GM21576 (cell line): Measurements from ENCODE around the gene FRYL.

Experiments used
- ATAC-seq: cut with Tn5 transposase; IDR thresholded peaks from one replicate; pipeline ENCODE4 v1.9.1; 2021; ENCODE audit warnings: mild to moderate bottlenecking, moderate library complexity; ENCODE audit not compliant: unreplicated experiment

FRYL gene

DNA sequence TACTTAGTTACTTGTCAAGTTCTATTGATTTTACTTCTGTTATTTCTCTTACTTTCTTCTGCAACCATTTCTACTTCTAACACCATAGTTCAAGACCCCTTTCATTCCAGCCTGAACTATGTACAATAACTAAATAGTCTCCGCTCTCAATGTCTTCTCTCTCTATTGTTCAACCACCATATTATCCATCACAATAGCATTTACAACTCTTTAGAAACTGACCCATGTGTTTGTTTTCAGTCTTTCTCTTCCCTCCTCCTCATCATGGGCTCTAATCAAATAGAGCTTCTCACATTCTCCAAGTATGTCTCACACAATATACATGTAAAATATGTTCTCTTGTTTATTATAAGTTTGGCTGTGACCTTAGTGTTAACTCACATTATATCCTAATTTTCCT lies 146.4 kb downstream of the FRYL start:
- ATAC-seq, result no peak

GRCh38 chr4:48629458-48629857 lies 150.6 kb downstream of the FRYL start:
- no peak for ATAC-seq

DNA sequence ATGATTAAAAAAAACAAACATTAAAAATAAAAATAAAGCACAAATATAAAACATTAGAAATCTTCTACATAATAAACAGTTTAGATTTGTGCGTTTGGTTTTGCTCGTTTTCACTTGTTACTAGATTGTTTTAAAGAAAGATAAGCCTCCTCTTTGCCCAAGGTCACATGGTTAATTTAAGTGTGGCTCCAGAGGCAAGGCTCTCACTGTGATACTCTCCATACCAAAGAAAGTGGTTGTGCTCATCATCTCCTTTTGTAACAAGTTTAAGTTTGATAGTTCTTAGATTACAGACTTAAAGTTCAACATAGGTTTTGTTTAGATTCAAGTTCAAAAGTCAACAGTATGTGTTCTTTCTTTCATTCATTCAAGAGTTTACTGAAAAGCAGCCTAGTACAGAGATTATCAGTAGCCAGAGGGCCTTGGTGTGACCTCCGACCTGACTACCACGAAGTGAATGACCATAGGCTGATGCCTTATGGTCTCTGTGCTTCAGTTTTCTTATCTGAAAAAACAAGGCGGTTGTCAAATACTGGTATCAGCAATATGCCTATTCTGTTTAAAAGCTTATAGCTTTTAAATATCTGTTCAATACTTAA lies 156.8 kb downstream of the FRYL start:
- ATAC-seq, result no peak

DNA sequence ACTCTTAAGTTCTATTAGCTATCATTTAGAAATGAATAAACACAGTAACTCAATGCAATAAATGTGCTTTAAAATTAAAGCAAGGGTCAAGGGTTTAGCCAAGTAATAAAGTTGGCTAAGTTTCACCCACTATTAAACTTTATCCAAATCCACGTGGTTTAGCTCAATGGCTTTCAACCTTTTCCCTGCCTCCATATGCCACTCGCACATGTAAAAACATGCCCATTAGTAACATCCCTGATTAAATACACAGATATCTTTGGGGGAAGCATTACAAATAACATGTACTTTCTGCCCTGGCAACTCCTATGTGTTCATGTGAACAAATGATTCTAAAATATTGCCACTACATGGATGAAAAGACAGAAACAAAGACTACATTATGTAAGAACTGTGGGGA lies 159.2 kb downstream of the FRYL start:
- ATAC-seq, result no peak

DNA sequence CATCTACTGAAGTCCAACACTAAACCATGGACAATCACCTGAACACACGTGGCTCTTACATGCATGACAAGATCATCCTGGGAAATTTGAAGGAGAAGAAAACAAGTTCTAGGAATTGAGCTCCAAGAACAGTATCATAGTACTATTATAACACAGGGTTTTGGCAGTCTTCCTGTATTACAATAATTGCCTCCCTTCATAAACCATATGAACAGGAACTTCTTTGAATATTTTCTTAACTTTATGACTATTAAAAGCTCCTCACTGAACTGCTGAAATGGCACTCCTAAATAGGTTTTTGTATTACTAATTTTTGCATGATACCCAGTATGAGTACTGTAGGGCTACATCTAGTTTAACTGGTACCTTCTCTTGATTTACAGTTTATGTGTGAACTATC lies 160.0 kb downstream of the FRYL start:
- ATAC-seq, result no peak

DNA sequence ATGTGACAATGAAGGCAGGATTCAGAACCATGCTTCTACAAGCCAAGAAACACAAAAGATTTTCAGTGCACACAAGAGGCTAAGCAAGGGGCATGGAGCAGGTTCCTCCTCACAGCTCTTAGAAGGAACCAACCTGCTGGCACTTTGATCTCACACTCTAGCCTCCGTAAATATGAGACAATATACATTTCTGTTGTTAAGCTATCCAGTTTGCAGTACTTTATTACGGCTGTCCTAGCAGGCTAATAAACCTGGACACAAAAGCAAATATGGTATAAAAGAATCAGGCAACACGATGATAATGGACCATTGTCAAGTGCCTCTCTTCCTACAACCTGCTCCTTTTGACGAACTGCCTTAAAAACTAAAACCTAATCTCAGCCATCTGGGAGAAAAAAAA lies 175.6 kb downstream of the FRYL start:
- no peak for ATAC-seq

DNA sequence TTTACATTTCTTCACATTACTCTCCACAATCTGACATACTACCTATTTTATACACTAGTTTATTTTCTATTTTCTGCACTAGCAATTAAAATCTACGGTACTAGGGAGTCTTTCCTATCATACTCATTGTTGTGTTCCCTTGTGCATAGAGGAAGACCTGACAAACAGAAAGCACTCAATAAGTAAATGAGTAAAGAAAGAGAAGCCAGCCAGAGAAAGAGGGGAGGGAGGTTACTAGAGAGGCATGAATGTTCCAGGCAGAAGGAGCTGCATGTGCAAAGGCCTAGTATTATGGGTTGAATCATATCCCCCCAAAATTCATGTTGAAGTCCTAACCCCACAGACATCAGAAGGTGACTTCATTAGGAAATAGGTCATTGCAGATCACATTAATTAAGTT lies 176.0 kb downstream of the FRYL start:
- no peak for ATAC-seq

DNA sequence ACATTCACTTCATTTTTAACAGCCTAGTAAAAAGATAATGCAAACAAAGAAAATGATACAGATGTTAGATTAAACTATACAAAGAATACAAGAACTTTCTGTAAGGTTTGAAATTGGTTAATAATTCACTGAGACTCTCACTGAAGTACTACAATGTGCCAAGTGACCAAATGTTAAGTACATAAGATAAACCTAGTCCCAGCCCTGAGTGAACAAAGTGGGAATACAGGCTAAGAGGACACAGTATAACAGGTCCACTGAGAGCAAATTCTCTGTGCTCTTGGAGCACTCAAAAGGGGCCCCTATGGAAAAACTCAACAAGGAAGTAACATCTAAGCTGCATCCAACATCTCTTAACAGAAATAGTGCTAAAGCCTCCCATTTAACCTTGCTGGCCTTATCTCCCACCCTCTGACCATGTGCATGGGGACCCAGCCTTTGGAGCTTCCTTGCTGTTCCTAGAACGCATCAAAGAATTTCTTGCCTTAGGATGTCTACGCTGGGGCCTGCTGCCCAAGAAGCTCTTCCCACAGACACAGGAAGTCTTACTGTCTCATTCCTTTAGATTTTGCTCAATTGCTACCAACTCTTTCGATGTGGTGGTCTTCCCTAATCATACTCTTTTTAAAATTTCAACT lies 176.6 kb downstream of the FRYL start:
- no peak for ATAC-seq

DNA sequence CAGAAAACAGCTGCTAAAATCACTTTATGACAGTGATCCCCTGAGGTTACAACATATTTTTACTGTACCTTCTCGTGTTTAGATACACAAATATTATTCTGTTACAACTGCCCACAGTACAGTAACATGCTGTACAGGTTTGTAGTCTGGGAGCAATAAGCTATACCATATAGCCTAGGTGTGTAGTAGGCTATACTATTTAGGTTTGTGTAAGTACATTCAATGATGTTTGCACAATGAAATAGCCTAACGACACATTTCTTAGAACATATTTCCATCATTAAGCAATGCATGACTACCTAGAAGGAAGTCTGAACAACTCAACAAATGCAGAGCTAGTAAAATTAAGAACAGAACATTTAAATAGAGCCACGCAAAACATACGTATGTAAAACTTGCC lies 177.3 kb downstream of the FRYL start:
- no peak for ATAC-seq

GRCh38 chr4:48602222-48602621 lies 177.9 kb downstream of the FRYL start:
- ATAC-seq, result no peak

DNA sequence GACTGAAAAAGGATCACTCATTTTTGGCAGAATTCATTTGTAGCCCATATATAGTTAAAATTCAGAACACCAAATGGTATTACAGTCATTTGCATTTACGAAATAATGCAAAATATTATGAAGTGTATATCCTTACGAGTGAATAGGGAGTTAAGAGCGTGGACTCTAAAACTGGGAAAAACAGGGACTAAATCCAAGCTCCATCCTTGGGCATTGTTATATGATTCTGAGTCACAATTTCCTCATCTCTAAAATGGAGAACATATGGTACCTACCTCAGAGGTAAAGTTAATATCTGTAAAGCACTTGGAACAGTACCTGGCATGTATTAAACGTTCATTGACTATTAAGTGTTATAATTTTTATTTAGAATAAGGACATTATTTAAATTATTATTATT lies 183.7 kb downstream of the FRYL start:
- ATAC-seq, result no peak

GRCh38 chr4:48594180-48594579 lies 185.9 kb downstream of the FRYL start:
- no peak for ATAC-seq

DNA sequence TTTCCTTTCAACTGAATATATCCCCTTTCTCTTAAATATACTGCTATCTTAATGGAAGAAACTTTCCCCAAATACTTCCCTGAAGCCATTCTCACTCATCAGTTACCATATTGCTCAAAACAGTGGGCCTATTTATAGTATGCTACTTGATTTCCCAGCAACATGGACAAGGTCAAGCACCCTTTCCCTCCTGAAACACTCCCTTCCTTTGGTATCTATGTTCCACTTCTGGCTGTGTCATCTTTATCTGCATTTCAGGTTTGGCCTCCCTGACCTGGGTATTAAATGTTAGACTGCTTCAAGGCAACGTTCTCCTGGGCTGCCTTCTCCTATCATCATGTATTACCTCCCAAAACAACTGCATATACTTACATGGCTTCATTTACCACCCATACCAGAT lies 188.7 kb downstream of the FRYL start:
- ATAC-seq, result no peak

DNA sequence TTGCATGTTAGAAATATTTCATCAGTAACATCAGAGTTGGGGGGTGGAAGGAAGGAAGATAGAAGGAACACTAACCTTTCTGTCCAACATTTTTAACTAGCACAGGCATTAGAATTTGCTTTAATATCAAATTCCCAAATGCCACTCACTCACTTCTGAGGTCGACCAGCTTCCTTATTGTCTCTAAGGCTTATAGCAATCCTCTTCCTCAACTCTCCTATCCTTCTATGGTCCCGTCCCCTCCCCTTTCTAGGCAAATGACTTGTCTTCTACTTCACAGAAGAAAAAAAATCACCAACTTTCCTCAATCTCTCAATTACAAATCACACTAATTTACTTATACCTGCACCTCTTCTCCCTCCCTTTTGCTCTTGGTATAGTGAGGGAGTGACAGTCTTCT lies 189.2 kb downstream of the FRYL start:
- no peak for ATAC-seq

DNA sequence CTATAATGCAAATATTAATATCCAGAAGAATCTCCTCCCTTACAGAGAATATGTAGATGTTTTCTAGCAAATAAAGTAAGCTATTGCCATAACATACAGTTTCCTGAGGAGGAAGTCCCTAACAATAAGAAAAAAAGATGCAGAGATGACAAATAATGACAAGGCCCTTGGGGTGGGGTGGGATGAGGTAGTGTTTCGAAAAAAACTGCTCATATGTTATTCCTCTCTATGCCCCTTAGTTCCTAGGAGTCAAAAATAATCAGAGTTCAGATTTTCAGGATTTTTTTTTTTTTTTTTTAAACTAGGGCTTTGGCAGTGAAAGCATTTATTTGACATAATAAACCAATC lies 191.0 kb downstream of the FRYL start:
- ATAC-seq, result no peak

GRCh38 chr4:48588230-48589097 lies 191.6 kb downstream of the FRYL start:
- no peak for ATAC-seq

DNA sequence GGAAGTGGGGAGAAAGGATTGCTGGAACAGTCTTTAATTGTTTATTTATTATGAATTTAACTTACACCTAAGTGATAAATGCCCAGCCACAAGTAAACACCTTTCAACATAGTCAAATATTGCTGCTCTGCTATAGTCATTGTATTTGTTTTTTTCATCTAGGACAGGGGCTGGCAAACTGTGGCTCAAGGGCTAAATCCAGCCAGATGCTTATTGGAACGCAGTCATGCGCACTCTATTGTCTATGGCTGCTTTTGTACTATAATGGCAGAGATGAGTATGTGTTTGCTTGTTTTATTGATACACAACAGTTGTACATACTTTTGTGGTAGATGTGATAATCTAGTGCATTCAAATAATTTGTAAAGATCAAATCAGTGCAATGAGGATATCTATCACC lies 194.7 kb downstream of the FRYL start:
- ATAC-seq, result no peak

GRCh38 chr4:48578132-48578968 lies 201.7 kb downstream of the FRYL start:
- peak; percentile 85 for ATAC-seq

DNA sequence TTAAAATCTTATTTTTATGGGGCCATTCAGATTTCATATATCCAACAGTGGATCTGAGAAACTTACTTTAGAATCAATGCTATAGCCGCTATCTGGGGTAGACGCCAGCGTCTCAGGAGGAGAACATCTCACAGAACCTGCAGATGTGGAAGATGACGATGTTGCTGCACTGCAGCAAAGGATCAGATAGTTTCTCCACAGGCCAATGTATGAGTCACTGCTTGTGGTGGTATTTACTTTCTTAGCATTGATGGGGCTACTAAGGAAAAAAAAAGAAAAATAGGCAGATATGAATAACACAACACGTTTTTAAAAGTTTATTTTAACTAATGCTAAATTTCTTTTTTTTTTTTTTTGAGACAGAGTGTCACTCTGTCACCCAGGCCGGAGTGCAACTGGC lies 204.1 kb downstream of the FRYL start:
- no peak for ATAC-seq

DNA sequence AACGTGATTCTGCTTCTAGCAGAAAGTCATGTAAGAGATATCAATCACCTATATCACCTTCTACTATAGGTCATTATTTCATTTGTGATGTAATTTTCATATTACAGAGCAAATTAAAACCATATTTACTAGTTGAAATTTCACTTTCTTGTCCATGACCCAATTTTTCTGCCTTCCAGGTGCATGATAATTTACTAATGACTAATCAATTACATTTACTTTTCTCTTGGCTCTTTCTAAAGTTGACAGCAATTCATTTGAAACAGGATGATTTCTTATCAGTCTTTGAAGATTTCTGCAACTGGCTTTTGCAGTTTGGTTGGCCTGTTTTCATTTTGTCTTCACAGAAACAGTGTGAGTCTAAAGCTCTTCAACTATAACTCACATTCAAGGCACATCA lies 208.6 kb downstream of the FRYL start:
- ATAC-seq, result no peak

GRCh38 chr4:48570646-48571220 lies 209.3 kb downstream of the FRYL start:
- no peak for ATAC-seq
